Fibroblast of skin of abdomen (primary cell): ENCODE measurements around the gene SRSF4.

Experiments used
- DNase-seq: peaks from one replicate; pipeline ENCODE4 v3.0.0-alpha.2; 2013

The SRSF4 gene

DNA sequence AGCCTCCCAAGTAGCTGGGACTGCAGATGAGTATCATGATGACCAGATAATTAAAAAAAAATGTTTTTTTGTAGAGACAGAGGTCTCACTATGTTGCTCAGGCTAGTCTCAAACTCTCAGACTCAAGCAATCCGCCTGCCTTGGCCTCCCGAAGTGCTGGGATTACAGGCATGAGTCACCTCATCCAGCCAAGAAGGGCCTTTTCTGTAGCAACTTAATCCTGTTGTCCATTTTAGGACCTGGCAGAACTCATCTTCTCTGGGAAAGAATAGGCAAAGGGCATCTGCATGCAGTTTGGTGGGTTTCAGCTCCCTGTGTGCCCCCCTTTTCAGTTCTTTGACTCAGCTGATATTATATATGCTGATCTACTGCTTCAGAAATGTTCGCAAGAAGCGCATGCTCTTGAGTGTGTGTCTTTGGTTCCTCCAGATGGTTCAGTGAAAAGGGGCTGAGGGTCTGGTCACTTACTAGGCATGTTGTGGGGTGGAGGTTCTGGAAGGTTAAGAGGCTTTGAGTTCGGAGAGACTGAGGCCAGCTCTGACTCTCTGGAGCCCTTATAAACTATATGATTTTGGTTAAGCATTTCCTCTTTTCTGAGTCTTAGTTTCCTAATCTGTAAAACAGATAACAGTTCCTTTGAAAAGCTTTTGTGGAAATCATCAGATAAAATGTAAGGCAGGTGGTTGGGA, 19.4 kb upstream of the SRSF4 start:
- peak; percentile 51 for DNase-seq

DNA sequence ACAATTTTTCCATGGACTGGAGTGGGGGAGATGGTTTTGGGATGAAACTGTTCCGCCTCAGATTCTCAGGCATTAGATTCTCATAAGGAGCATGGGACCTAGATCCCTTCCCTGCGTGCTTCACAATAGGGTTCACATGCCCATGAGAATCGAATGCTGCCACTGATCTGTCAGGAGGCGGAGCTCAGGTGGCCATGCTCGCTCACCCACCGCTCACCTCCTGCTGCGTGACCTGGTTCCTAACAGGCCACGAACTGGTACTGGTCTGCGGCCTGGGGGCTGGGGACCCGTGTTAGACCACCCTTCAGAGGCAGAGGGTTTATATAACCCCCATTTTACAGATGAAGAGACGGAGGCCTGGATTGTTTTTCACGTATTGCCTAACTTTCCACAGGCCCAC, 16.3 kb upstream of the SRSF4 start:
- DNase-seq, result no peak

DNA sequence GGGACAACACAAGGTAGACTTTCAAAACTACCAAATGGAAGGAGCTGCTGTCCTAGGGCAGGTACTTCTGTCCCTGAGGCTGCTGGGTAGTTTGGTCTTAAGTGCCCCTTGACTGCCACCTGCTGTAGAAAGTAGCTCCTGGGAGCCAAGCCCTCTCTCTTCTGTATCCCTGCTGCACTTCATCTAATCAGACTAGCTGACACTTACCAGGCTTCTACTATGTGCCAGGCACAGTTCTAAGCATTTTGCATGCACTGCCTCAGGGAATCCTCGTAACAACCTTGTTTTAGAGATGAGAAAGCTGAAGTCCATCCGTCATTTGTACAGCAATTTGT, 15.9 kb upstream of the SRSF4 start:
- peak; percentile 29 for DNase-seq

DNA sequence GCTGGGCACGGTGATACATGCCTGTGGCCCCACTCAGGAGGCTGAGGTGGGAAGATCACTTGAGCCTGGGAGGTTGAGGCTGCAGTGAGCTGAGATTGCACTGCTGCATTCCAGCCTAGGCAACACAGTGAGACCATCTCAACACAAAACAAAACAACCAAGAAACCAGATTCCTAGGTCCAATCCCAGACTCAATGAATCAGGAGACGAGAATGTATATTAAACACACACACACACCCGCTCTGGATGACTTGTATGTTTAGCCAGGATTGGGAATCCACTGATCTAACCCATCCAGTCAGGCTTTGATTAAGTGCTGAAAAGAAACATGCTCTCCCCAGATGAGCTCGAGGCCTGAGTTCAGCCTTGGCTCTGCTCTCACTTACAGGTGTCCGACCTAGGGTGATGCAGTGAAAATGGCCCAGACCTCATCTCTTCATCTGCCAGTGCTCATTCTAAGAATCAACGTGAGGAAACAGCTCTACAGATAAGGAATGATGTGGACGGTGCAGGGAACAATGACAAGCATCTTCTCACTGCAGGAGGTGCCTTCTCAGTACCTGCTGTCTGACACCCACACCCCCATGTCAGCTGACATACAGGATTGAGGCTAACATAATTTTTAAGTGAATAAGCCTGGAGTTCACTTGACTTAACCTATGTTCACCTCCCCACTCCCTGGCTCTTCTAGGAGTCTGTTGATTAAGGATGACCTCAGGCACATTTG, 15.3 kb upstream of the SRSF4 start:
- DNase-seq, result peak; percentile 93

DNA sequence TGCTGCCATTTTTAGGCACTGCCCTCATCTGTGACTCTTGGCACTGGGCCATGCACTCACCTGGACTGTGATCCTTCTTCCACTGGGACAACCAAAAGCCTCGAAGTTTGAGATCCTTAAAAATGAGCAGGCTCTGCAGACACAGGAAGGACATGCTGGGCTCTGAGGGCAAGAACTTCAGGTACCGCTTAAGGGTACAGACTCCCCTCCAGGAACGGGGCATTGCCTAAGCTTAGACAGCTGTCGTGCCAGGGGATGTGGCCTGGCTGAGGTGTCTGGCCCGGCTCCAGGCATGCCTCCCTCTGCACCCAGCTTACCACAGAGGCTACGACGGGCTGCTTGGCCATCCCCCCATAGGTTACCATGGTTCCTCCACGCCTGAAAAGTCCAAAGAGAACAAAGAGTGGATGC, 14.2 kb upstream of the SRSF4 start:
- DNase-seq, result no peak

DNA sequence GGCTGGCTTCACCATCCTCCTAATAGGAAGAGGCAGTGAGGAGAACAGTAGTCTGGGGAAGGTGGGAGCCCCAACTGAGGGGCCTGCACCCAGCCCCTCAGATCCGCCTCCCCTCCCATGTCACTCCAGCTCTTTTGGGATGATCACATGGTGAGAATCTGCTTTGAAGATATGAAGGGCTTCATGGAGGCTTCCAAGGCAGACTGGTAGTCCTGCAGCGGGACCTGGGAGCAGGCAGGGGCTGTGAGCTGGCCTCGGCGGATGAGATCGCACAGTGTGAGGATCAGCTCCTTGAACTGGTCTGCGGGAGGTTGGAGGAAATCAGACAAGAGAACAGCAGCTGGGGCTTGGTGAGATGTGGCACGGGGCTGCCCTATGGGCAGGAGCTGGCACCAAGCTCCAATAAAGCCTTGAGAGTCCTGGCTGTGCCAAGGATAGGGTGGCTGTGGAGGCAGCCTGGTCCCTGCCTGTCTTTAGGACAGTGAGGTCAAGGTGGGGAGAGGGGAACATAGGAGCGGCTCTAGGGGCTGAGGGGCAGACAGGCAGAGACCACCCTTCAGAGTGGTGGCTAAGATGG, 12.3 kb upstream of the SRSF4 start:
- no peak for DNase-seq

DNA sequence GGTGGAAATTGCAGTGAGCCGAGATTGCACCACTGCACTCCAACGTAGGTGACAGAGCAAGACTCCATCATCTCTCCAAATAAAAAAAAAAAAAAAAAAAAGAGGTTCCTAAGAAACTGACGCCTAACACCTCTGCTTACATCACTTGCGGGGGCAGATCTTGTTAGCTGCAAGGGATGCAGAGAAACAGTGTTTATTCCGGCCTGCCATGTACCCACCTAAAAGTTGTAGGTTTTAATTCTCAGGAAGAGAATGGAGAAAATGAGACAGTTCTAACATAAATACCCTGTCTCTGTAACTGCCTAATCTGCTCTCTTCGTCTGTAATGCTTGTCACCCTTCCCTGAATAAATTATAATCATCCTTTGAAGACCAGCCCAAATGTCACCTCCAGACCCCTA, 9.0 kb upstream of the SRSF4 start:
- no peak for DNase-seq

DNA sequence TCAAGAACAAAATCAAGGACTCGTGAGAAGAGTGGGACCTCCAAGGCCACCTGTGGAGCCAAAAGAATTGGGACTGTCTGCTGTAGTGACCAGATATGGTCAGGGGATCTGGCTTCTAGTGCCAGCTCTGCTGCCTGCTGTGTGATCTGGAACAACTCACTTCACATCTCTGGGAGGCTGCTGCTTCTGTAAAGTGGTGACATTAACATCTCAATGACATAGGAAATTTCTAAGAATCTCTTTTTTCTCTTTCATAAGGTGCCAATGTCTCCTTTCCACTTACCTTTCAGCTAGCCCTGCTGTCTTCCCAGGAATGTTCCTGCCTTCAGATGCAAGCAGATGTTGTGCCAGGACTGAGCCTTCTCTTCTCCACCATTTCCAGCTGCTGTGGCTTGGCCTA, 5.0 kb upstream of the SRSF4 start:
- no peak for DNase-seq

DNA sequence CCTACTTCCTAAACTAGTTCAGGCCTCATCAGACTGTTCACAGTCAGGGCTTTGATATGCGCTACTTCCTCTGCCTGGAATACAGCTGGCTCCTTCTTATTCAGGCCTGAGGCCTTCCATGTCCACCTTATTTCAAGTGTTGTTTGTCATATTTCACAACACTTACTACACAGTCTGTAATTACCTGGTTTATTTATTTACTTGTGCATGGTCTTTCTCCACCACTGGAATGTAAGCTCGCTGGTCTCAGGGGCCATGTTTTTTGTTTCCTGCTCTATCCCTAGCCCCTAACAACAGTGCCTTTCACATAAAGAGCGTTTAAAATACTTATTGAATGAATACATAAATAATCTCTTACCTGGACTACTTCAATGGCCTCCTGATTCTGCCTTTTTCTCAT, 4.6 kb upstream of the SRSF4 start:
- no peak for DNase-seq

DNA sequence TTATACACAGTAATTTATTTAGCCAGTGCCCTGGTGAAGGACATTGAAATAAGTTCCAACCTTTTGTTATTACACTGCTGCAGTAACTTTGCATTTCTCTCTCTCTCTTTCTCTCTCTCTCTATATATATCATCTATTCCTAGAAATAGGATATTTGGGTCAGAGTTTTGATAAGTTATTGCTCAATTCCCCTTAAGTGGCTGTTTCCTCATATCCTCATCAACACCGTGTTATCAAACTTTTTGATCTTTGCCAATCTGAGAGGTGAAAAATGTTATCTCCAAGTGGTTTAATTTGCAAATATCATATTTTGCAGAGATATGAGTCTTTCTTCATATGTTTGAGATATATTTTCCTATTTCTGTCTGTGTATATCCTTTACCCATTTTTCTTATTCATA, 1.6 kb upstream of the SRSF4 start:
- no peak for DNase-seq

DNA sequence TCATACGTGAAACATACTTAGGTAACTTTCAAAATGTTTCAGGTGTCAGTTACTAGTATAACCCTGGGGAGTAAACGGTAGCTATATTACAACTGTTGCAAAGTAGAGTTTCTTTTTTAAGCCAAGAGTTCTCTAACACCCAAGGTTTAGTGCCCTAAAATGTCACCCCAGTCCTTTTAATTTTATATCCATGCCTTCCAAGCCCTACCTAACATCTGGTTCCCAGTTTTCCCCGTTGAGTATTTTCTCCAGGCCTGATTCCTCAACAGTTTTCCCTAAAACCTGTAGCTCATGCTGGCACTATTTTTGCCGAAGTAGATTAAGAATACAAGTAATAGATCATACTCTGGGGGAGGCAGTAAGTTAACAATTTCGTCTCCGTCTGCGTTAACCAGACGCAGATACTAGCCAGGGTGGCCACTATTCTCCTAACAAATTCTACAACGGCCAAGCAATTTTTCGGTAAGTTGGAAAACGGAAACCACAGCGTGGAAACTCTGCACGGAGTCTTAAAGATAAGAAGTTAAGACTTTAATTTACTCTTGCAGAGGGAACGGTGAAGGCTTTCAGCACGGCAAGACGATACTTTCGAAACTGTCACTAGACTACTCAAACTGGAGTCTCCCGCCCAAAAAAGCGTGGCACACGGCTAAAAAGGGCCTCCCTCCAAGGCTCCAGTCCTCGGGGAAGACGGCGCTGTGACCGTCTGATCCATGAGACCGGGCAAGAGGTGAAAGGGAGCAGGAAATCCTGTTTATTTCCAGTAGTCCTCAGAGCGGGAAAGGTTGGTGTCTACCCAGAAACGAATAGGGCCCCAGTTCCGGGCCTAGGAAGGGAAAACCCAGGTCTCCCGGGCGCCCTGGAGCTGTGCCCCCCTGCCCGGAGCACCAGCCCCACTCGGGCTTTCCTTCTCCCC, 945 bp downstream of the SRSF4 start:
- DNase-seq, result no peak

DNA sequence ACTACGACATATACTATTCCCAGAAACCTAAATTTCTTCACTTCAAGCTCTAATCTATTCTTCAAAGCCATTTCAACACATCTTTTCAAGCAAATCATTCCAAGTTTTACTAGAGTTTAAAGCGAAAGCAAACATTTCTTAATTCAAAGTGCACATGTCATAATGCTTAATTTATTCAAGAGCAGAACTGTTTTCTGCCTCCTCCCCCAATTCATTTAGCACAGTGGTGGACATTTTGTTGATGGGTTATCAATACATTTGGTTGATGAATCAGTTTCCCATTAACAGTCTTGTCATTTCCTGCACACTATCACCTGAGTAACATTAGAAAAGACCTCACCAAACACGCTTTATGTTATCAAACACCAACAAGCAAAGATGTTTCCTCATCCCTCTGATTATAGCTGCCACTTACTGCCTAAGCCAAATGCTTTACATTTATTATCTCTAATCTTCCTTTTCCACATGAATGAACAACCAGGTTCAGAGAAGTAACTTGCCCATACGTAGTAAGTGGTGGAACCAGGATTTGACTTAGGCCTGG, 2.0 kb downstream of the SRSF4 start:
- DNase-seq, result no peak

DNA sequence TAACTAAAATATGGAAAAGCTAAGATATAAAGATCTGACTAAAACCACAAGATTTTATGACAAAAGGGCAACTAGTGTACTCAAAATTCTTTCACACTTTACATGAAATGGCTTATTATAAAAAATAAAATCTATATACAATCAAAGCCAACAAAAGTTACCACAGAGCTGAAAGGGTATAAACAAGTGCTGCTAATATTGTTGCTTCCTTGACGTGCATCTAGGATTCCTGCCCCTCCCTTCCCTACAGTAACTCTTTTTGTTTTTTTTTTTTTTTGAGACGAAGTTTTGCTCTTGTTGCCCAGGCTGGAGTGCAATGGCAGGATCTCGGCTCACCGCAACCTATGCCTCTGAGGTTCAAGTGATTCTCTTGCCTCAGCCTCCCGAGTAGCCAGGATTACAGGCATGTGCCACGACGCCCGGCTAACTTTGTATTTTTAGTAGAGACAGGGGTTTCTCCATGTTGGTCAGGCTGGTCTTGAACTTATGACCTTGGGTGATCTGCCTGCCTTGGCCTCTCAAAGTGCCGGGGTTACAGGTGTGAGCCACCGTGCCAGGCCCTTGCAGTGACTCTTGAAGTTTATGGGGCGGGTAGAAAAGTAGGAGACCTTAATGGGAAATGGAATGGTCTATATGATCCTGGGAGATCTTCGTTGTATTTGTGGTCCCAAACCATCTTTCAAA, 4.5 kb downstream of the SRSF4 start:
- DNase-seq, result no peak

DNA sequence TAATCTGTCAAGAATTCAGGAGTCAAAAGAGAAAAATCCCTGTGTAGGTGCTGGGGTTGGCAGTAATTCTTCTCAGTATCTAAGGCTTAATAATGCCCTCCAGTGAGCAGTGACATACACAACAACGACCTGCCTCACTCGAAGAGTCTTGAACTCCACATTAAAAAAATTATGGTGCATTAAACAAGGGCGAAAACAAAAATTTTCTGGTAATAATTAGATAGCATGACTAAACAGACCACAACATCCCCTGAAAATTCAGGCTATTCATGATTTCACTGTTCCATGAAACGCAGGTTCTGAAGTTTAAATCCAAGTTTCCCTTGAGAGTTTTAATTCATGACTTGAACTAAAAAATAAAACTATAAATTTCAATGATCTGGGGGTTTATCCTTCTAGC, 5.1 kb downstream of the SRSF4 start:
- DNase-seq, result peak; percentile 70

DNA sequence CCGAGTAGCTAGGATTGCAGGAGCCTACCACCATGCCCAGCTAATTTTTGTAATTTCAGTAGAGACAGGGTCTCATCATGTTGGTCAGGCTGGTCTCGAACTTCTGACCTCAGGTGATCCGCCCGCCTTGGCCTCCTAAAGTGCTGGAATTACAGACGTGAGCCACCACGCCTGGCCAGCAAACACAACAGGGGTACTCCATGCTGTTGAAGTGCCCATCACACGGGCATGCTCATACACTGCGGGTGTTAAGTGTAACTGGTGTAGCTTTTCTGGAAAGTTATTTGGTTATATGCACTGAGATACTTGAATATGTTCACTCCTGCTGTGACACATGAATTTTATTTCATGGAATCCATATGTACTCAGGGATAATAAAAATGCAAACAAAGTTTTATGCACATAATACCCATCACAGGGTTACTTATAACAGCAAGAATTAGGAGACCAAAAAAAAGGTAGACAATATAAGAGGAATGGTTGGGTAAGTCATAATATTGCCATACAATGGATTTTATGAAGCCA, 9.2 kb downstream of the SRSF4 start:
- DNase-seq, result no peak

DNA sequence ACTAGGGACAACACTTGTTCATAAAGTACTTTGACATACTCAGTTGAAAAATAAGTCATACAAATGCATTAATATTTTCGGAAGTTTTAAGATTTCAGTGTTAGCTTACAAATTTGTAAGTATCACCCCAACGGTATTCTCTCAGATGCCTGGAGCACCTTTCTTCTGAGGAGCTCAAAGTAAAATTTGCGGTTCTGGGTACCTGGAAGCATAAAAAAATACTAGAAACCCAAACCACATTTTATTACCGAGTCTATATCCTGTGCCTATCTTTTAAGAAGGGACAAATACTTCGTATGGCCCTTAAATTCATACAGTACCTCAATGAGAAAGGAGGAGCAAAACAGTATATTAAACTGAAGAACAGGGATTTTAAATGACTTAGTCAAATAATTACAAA, 10.2 kb downstream of the SRSF4 start:
- no peak for DNase-seq

DNA sequence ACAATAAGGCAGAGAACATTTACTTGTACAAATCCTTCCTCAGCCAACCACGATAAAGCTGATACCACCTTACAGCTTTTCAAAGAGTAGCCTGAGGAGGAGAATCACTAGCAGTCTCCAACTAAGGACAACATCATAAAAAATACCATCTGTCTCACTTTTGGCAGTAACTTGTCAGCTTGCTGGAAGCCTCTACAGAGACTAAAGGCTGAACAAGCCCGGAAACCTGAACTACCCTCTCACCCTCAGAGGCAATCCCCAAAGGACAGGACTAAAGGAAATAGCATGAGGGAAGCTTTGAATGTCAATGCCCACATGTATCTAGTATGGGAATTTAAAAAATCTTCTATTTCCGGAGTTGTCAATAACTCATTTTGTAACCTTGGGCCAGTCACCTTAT, 10.6 kb downstream of the SRSF4 start:
- peak; percentile 35 for DNase-seq

DNA sequence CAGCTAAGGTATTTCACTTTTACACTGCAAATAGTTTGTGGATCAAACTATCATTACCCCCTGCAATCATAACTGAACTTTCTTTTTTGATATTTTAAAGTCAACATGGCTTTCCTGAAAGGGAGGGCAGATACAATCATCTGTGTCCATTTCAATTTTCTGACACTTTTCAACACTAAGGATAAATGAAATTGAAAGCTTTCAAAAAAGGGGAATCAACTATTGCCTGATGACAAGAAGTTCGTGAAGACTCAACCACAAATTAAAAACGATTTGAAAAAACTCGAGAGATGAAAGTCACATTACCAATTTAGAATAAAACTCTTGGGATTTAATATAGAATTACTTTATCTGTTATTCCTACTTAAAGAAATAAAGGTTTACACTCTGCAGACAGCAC, 11.7 kb downstream of the SRSF4 start:
- no peak for DNase-seq

DNA sequence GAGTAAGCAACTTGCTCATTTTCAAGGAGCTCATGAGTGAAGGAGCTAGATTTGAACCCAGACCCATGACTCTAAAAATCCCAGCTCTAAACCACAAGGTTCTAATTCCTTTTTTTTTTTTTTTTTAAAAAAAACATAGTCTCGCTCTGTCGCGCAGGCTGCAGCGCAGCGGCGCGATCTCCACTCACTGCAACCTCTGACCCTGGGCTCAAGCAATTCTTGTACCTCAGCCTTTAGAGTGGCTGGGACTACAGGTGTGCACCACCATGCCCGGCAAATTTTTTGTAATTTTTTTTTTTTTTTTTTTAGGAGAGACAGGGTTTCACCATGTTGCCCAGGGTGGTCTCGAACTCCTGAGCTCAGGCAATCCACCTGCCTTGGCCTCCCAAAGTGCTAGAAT, 13.8 kb downstream of the SRSF4 start:
- no peak for DNase-seq

DNA sequence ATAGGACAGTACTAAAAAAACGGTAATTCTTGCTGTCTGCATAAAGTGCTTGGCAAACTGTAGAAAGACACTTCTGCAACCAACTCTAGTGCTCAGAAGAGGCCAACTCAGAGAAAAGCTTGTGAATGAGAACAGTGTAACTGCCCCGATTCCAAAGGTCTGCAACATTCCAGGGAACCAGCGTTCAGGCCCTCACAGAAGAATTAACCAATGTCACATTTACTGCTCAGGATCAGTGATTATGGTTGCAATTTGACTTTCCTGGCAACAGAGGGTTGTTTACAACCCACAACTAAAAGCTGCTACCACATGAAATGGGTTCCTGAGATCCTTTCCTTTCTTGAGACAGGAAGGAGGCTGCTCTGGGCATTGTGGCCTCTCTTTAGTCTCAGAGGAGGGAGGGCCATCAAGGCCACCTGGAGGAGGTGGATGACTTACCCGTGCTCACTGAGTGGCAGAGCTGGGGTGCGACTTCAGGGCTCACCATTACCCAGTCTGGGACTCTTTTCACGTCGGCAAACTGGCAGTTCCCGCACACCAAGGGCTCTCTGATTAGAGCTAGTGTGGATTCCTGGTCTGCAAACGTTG, 15.3 kb downstream of the SRSF4 start:
- DNase-seq, result no peak

DNA sequence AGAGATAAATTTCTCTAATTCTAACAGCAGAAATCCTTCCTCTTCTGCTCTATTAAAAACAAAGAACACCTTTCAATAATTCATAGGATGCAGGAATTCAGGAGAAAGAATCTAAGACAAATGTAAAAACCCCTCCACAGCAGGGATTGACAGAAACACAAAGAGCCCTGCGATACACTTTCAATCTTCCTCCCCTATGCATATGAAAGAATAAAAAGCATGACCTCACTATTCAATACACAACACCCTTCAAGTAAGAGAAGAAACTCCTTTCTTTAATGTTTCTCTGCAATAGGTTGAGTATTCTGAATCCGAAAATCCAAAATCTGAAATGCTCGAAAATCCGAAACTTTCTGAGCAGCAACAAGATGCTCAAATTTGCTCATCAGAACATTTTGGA, 17.1 kb downstream of the SRSF4 start:
- no peak for DNase-seq
